Ishikawa (cell line): ENCODE measurements around the gene SPSB3.

Source experiments
- CEBPB ChIP-seq: IDR thresholded peaks from 2 replicates; pipeline ENCODE4 v1.6.1; 2012
- CREB1 ChIP-seq: IDR thresholded peaks from 2 replicates; pipeline ENCODE4 v1.6.1; 2012; ENCODE audit warnings: low read depth
- EP300 ChIP-seq: IDR thresholded peaks from 2 replicates; pipeline ENCODE4 v1.6.1; 2012; ENCODE audit warnings: borderline replicate concordance
- FOXM1 ChIP-seq: IDR thresholded peaks from 2 replicates; pipeline ENCODE4 v1.6.1; 2012; ENCODE audit warnings: low read depth, borderline replicate concordance
- MAX ChIP-seq: IDR thresholded peaks from 2 replicates; pipeline ENCODE4 v1.6.1; 2012
- REST ChIP-seq: IDR thresholded peaks from 2 replicates; pipeline ENCODE4 v1.6.1; 2012; ENCODE audit warnings: low read depth, mild to moderate bottlenecking
- TAF1 ChIP-seq: IDR thresholded peaks from 2 replicates; pipeline ENCODE4 v1.6.1; 2012; ENCODE audit warnings: low read depth, mild to moderate bottlenecking
- TEAD4 ChIP-seq: IDR thresholded peaks from 2 replicates; pipeline ENCODE4 v1.6.1; 2012
- YY1 ChIP-seq: IDR thresholded peaks from 2 replicates; pipeline ENCODE4 v1.6.1; 2012; ENCODE audit warnings: low read depth
- ZBTB7A ChIP-seq: IDR thresholded peaks from 2 replicates; pipeline ENCODE4 v1.6.1; 2012; ENCODE audit warnings: low read depth

GRCh38 chr16:1779741-1780676 is 2.4 kb downstream of the SPSB3 start:
- TF ChIP-seq REST, result no peak
- TF ChIP-seq ZBTB7A, result no peak
- no peak for TF ChIP-seq MAX
- TF ChIP-seq EP300, result no peak
- no peak for TF ChIP-seq TEAD4
- TF ChIP-seq FOXM1, result no peak
- no peak for TF ChIP-seq CEBPB
- no peak for TF ChIP-seq CREB1
- TF ChIP-seq TAF1, result no peak
- TF ChIP-seq YY1, result no peak
